HG02840 (cell line): Measurements from ENCODE around the gene ZFAND2B.
"Not testable (repeated sequence)": the region's sequence is repeated elsewhere in the genome, so short reads cannot be mapped to it uniquely, and the experiment has no call there.

Source experiments
- ATAC-seq: cut with Tn5 transposase; IDR thresholded peaks from one replicate; pipeline ENCODE4 v1.9.1; 2021; ENCODE audit warnings: mild to moderate bottlenecking, moderate library complexity, moderate number of reproducible peaks; ENCODE audit not compliant: unreplicated experiment, low FRiP score

Gene ZFAND2B

GRCh38 chr2:219249203-219249980 is 42.8 kb downstream of the ZFAND2B start:
- peak; percentile 43 for ATAC-seq

GRCh38 chr2:219250049-219250781 is 43.6 kb downstream of the ZFAND2B start:
- ATAC-seq = no peak

- no peak for ATAC-seq
Observed at GRCh38 chr2:219251656-219252055, 45.1 kb downstream of the ZFAND2B start.

DNA sequence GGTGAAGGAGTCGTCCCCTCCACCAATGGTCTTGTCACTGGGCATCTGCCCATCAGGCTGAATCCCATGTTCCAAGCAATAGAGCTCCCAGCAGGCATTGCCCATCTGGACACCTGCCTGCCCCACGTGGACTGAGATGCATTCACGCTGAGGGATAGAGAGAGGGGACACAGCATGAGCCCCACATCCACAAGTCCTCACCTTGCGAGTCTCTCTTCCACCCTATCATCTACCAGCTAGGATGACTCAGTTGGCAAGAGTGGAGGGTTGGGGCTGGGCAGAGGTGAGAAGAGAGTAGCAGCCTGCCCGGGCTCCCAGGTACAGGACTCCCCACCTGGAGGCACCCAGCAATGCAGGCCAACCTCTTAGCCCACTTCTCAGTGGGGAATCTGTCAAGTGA is 45.5 kb downstream of the ZFAND2B start:
- ATAC-seq = no peak

GRCh38 chr2:219252570-219252899 is 46.0 kb downstream of the ZFAND2B start:
- no peak for ATAC-seq

DNA sequence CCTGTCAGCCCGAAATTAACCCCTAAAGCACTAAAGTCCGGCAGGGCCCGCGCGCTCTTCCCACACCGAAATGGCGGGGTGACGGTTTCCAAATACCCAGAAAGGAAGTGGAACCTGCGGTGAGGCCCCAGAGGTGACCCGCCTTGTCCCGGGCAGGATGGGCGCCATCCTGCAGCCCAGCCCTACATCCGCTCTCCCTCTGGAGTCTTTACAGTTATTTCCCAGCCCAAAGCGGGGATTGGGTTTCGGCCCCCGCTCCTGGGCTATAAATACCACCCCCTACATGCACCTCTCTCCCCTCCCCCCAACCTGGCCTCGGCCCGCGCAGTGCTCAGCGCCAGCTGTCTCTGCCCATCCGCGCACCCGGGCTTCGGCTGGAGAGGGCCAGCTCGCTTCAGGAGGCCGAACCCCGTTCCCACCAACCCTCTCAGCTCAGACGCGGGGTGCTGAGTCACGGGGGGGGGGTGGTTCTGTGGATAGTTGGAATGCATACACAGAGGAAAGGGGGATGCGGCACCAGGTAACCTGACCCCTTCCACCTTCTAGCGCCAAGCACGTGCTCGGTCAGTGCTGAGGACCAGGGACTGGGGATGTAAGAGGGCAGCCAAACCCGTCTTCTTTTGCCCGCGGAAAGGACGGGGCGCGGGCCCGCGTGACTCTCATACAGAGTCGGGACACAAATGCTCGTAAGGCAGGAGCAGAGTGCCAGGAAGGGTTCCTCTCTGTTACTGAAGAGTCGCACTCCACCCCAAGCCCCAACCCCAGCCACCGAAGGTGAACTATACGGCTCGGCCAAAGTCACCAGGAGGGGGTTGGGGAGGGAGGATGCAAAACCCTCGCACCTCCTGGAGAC is 46.5 kb downstream of the ZFAND2B start, which contains the start of gene TUBA4B:
TUBA4B (plus strand) TSS at position 344 of the 853 bp plus-strand sequence; CDS start at position 509, 165 bp downstream.
- ATAC-seq = peak; percentile 8

DNA sequence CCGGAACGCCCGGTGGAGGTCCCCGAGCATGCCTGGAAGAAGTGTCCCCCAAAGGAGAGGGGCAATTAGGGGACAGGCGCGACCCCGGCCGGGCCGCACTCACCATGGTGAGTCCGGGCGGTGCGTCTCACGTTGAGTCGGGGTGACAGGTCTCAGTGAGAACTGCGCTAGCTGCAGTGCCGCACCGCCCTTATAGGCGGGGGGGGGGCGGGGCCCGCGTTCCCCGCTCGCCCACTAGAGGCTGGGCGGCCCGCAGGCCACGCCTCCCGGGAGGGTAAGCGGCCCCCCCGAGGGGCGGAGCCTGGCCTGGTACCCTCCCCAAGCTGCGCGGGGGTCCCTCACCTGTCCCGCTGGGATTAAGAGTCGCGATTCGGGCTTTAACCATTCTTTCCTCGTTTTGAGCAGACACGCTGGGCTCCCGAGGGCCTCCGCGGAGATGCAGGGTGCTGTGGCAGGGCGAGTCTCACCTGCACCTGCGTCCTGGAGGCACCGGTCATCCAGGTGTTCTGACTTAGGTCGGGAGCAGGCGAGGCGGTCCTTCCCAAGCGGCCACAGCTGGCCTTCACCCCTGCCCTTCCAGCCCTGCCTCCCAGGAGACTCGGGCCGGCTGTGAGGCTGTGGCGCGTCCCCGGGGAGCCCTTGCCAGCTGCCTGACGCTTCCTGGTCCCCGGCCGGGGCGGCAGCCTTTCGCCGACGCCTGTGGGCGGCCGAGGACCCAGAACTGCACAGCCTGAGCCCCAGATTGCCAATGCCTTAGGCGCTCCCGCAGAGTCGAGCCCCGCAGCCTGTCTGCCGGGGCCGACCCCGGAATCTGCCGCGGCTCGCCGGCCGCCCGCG is 47.4 kb downstream of the ZFAND2B start, which contains the start of gene TUBA4A:
TUBA4A (minus strand) TSS at position 166 of the 837 bp plus-strand sequence; CDS start at position 106, 60 bp downstream.
- peak; percentile 51 for ATAC-seq

DNA sequence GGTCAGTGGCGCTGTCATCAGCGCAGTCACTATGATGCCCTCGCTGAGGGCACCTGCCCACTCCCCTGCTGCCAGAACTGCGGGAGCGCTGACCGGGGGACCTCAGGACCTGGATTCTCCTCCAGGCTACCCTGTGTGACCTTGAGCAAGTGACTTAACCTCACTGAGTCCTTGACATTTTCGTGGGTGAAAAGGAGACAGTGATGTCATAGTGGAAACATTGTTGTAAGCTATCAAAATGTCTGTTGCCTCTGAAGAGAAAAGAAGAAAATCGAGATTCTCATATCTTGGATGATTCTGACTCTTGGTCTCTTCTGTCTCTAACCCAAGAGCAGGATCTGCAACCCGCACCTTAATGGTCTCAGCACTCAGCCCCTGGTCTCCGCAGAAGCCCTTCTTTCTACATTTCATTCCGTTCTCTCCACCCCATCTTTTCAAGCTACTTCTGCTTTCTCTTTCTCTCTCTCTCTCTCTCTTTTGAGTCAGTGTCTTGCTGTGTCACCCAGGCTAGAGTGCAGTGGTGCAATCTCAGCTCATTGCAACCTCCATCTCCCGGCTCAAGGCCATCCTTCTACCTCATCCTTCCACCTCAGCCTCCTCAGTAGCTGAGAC is 48.1 kb downstream of the ZFAND2B start:
- peak; percentile 8 for ATAC-seq

- ATAC-seq = not testable (repeated sequence)
Observed at GRCh38 chr2:219258942-219259341, 52.4 kb downstream of the ZFAND2B start.
